Ishikawa (cell line): ENCODE results near the gene TMEM79.

Experiments used
- CEBPB ChIP-seq: IDR thresholded peaks from 2 replicates; pipeline ENCODE4 v1.6.1; 2012
- CREB1 ChIP-seq: IDR thresholded peaks from 2 replicates; pipeline ENCODE4 v1.6.1; 2012; ENCODE audit warnings: low read depth
- EGR1 ChIP-seq: IDR thresholded peaks from 2 replicates; pipeline ENCODE4 v1.6.1; 2012
- EP300 ChIP-seq: IDR thresholded peaks from 2 replicates; pipeline ENCODE4 v1.6.1; 2012; ENCODE audit warnings: borderline replicate concordance
- FOXM1 ChIP-seq: IDR thresholded peaks from 2 replicates; pipeline ENCODE4 v1.6.1; 2012; ENCODE audit warnings: low read depth, borderline replicate concordance
- MAX ChIP-seq: IDR thresholded peaks from 2 replicates; pipeline ENCODE4 v1.6.1; 2012
- NFIC ChIP-seq: IDR thresholded peaks from 2 replicates; pipeline ENCODE4 v1.6.1; 2012
- RAD21 ChIP-seq: IDR thresholded peaks from 2 replicates; pipeline ENCODE4 v1.6.1; 2012; ENCODE audit warnings: low read depth
- REST ChIP-seq: IDR thresholded peaks from 2 replicates; pipeline ENCODE4 v1.6.1; 2012; ENCODE audit warnings: low read depth, mild to moderate bottlenecking
- TAF1 ChIP-seq: IDR thresholded peaks from 2 replicates; pipeline ENCODE4 v1.6.1; 2012; ENCODE audit warnings: low read depth, mild to moderate bottlenecking
- TCF12 ChIP-seq: IDR thresholded peaks from 2 replicates; pipeline ENCODE4 v1.6.1; 2012; ENCODE audit warnings: low read depth
- TEAD4 ChIP-seq: IDR thresholded peaks from 2 replicates; pipeline ENCODE4 v1.6.1; 2012
- USF1 ChIP-seq: IDR thresholded peaks from 2 replicates; pipeline ENCODE4 v1.6.1; 2012
- YY1 ChIP-seq: IDR thresholded peaks from 2 replicates; pipeline ENCODE4 v1.6.1; 2012; ENCODE audit warnings: low read depth
- ZBTB7A ChIP-seq: IDR thresholded peaks from 2 replicates; pipeline ENCODE4 v1.6.1; 2012; ENCODE audit warnings: low read depth

TMEM79 gene

GRCh38 chr1:156244126-156244525 lies 40.0 kb upstream of the TMEM79 start:
- TF ChIP-seq NFIC = no peak
- TF ChIP-seq EP300 = no peak
- no peak for TF ChIP-seq CREB1
- TF ChIP-seq FOXM1 = no peak
- TF ChIP-seq EGR1 = no peak
- TF ChIP-seq YY1 = no peak
- TF ChIP-seq TEAD4 = no peak
- TF ChIP-seq RAD21 = no peak
- TF ChIP-seq REST = no peak
- no peak for TF ChIP-seq MAX

- TF ChIP-seq CEBPB (no peak), TAF1 (no peak), YY1 (no peak), FOXM1 (no peak), REST (no peak), TCF12 (no peak), MAX (no peak), EGR1 (no peak), NFIC (no peak), TEAD4 (no peak), ZBTB7A (no peak), CREB1 (no peak), EP300 (no peak)
Measured at GRCh38 chr1:156244712-156245111, 39.4 kb upstream of the TMEM79 start.

- no peak for TF ChIP-seq YY1
- TF ChIP-seq EGR1 = no peak
- TF ChIP-seq EP300 = no peak
- no peak for TF ChIP-seq TCF12
- no peak for TF ChIP-seq CREB1
- no peak for TF ChIP-seq MAX
- TF ChIP-seq NFIC = no peak
- TF ChIP-seq CEBPB = no peak
- no peak for TF ChIP-seq ZBTB7A
- TF ChIP-seq TAF1 = no peak
- TF ChIP-seq FOXM1 = no peak
- TF ChIP-seq USF1 = no peak
- TF ChIP-seq REST = no peak
- TF ChIP-seq TEAD4 = no peak
- no peak for TF ChIP-seq RAD21
Measured at GRCh38 chr1:156245451-156246232, 38.5 kb upstream of the TMEM79 start.

- no peak for TF ChIP-seq RAD21
- TF ChIP-seq TCF12 = no peak
- no peak for TF ChIP-seq FOXM1
Measured at GRCh38 chr1:156246241-156246780, 37.8 kb upstream of the TMEM79 start.
